NCI-H1436 treated with DMSO at 0.1 percent for 48 hours (cell line): ENCODE data around the gene NSDHL.

Source experiments
- DNase-seq: peaks from one replicate; lab custom pipeline; 2025; lab: John Stamatoyannopoulos, UW

The NSDHL gene

DNA sequence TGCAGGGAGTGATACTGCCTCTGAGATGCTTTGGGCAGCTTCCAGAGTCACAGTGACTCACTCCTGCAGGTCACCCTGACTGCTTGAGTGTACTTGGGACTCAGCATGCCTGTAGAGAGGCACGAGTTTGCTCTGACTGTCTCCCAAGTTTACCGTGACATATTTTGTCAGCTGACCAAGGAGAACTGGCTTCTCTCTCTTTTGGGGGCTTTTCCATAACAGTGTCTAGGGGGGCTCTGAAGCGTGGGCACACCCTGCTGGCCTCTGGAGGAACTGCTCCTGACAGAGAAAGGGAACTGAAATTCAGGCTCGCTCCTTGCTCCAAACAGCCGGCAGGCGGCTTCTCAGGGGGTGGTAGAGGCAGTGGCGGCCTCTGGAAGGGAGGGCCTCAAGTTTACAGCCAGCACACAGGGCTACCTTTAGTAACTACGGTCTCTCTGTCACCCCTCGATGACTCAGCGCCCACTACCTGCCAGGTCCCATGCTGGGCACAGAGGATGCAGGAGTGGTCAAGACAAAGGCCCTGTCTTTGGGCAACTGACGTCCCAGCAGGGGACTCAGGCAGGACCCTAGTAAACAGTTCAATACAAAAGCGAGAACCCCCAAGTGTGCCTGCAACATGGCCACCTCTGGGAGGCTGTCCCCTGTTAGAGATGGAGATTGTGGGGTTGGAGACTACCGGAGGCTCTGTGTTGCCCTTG lies 84.8 kb downstream of the NSDHL start:
- DNase-seq, result no peak

DNA sequence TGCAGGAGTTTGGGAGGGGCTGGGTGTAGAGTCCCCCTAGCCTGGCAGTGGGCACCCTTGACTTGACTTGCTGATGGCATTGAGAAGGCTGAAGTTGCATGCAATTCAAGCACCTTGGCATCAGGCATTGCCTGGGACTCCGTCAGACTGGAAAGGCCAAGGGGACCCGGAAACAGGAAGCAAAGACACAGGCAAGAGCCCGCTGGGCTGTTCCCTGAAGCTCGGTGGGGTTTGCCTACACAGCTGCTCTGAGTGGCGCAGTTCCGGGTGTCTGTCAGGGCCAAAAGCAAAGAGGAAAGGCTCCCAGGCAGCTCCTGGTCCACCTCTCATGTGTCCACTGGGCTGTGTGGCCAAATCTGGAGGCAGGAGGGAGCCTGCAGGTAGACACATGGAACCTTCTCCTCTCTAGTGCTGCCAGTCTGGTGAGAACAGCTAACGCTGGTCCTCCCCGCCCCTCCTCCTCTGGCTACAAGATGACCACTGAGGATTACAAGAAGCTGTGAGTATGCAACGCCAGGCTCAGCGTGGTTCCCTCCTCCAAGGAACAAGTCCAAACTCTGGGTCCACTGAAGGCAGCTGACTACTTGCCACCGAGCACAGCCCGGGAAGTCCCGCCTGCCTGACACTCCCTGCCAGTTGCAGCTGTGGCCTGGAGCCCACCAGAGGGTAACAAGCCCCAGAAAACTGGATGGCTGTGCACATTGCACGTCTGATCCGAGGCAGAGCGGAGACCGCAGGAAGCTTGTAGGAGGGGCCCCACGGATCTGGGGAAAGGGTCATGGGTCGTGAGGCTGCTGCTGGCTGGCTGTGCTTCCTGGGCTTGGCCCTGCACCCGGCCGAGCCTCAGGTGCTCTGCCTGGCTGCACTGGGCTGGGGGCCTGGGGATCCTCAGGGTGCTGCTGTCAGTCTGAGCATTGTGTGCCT lies 87.1 kb downstream of the NSDHL start:
- no peak for DNase-seq

GRCh38 chrX:152918707-152919106 lies 87.8 kb downstream of the NSDHL start:
- DNase-seq, result no peak
